Measurements from ENCODE around the gene CDC7. TPM values are rescaled to one million over a fixed set of nuclear protein-coding genes. Genes with fewer than 3 reads are reported as not detected.

CDC7 gene
- total and polyA plus RNA-seq, 2 of the 13 experiments (the other 11 are each of a cell fraction or from before 2014, with no cell fraction given), result 2.5 to 12.6 TPM

DNA sequence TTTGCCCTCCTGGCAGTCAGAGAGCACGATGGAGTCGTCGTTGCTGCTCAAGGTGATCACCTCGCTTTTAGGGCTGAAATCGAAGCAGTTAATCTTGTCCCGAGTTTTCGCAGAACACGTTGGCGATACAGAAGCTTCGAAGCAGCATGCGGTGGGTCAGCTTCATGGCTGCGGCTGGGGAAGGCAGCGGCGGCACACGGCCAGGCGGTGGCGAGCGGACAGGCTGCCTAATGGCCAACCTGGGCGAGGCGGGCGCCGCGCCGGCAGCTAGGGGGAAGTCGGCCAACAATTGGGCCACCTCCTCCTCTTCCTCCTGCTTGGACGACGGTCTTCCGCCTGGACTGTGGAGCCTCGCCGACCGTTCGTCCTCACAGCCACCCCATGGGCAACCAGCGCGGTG is 34.8 kb downstream of the CDC7 start:
- no TSS peak for BruUV-seq (replicated peaks)
- Histone ChIP-seq H2AFZ (ENCODE audit: low read length) (no peak overlapping the region), H3K9me3 (ENCODE audit: low read length) (no peaks in the 10 kb centered on the region), H3K79me2 (ENCODE audit: insufficient read depth, low read length) (no peaks in the 10 kb centered on the region), H4K20me1 (ENCODE audit: insufficient read depth, low read length) (no peaks in the 10 kb centered on the region), H3K9ac (ENCODE audit: insufficient read depth, low read depth, low read length) (no peak overlapping the region), H3K36me3 (replicated peaks in 1 of 2; ENCODE audit: control insufficient read depth in 1 of 2, insufficient read depth in 2 of 2, low read length in 2 of 2) (no peaks in the 10 kb centered on the region), H3K4me2 (ENCODE audit: low read depth, low read length) (no peak overlapping the region), H3K27me3 (ENCODE audit: control insufficient read depth in 1 of 2, insufficient read depth in 2 of 2, low read length in 2 of 2) (no peaks in the 10 kb centered on the region), H3K27ac (ENCODE audit: extremely low read length, insufficient read depth, low read length) (no peak overlapping the region), H3K4me1 (ENCODE audit: insufficient read depth, low read length) (no peaks in the 10 kb centered on the region), H3K4me3 (replicated peaks in 1 of 3; ENCODE audit: insufficient read depth in 1 of 3, low read depth in 2 of 3, low read length in 3 of 3) (no peak overlapping the region)
- CTCF ChIA-PET (ENCODE audit: low intra/inter-chr PET ratio, low total read pairs), result no interaction called here
- in situ Hi-C loops (cut with HindIII; ENCODE audit: extremely low pct_ligation_motif_present, low pct_unique_long_range_greater_than_20kb) (no loop called here), intact Hi-C loops (cut with micrococcal nuclease; ENCODE audit: unreplicated experiment) (no loop called here)
- DNase-seq (ENCODE audit: low spot score) (no peak), ATAC-seq (no peak), FAIRE-seq (no peak)
- 88% methylated on average over 20 of the region's 34 CpGs for WGBS (ENCODE audit: low lambda C conversion rate)
- POLR2A ChIA-PET, result no interaction called here
- TF ChIP-seq LCORL (IDR thresholded peaks at IDR 0.05), result no peak
- TF ChIP-seq LCORL (CRISPR knock-in tag; IDR thresholded peaks at IDR 0.05), result no peak
- TF ChIP-seq PRMT3 (CRISPR knock-in tag; IDR thresholded peaks at IDR 0.05; ENCODE audit: borderline replicate concordance, low read depth), result no peak
- no peak for TF ChIP-seq ZFY (CRISPR knock-in tag; IDR thresholded peaks at IDR 0.05)
- TF ChIP-seq GLI4 (CRISPR knock-in tag; IDR thresholded peaks at IDR 0.05; ENCODE audit: borderline replicate concordance), result no peak

DNA sequence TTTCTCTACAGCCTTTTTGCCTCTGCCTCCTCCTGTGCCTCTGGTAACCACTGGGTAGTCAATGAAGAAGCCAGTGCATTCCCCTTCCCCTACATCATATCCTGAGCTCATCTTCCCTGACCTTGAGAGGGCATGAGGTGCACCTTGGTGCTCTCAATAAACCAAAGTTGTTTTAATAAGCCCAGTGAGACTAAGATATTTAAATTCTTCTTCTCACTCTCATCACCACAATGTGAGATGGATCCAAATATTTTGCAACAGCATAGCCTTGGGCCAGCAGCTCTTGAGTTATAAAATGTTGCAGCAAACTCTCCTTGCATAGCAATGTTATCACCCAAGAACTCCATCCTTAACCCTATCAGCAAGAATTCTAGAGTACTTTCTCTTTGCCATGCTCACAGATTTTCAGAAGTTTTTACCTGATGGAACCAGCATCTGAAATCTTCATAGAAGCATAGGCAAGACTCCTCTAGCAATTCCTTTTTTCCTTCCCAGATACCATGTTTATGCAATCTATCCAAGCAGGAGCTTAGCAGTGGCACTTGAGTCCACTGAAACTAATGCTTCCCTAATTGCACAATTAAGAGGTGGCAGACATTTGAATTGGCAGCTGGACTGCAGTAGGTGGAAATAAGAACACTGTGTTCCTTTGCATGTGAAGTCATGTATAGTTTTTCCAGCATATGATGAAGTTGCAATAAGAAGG is 36.8 kb downstream of the CDC7 start:
- Histone ChIP-seq H3K4me1 (ENCODE audit: insufficient read depth, low read length) (no peaks in the 10 kb centered on the region), H3K9ac (ENCODE audit: insufficient read depth, low read depth, low read length) (no peak overlapping the region), H3K4me3 (replicated peaks in 1 of 3; ENCODE audit: insufficient read depth in 1 of 3, low read depth in 2 of 3, low read length in 3 of 3) (no peak overlapping the region), H3K36me3 (replicated peaks in 1 of 2; ENCODE audit: control insufficient read depth in 1 of 2, insufficient read depth in 2 of 2, low read length in 2 of 2) (no peaks in the 10 kb centered on the region), H3K79me2 (ENCODE audit: insufficient read depth, low read length) (no peaks in the 10 kb centered on the region), H3K27ac (ENCODE audit: extremely low read length, insufficient read depth, low read length) (no peak overlapping the region), H3K9me3 (ENCODE audit: low read length) (no peaks in the 10 kb centered on the region), H4K20me1 (ENCODE audit: insufficient read depth, low read length) (no peaks in the 10 kb centered on the region), H2AFZ (ENCODE audit: low read length) (no peak overlapping the region), H3K27me3 (ENCODE audit: control insufficient read depth in 1 of 2, insufficient read depth in 2 of 2, low read length in 2 of 2) (no peaks in the 10 kb centered on the region), H3K4me2 (ENCODE audit: low read depth, low read length) (no peak overlapping the region)
- in situ Hi-C loops (cut with HindIII; ENCODE audit: extremely low pct_ligation_motif_present, low pct_unique_long_range_greater_than_20kb), result no loop called here
- intact Hi-C loops (cut with micrococcal nuclease; ENCODE audit: unreplicated experiment), result no loop called here
- POLR2A ChIA-PET, result no interaction called here
- FAIRE-seq (no peak), DNase-seq (ENCODE audit: low spot score) (no peak), ATAC-seq (no peak)
- no peak for TF ChIP-seq MED1 (CRISPR knock-in tag; IDR thresholded peaks at IDR 0.05)
- TF ChIP-seq RARG (CRISPR knock-in tag; IDR thresholded peaks at IDR 0.05; ENCODE audit: low read depth), result no peak
- no peak for TF ChIP-seq ZNF773 (CRISPR knock-in tag; IDR thresholded peaks at IDR 0.05; ENCODE audit: borderline replicate concordance)
- TF ChIP-seq, protein P1, sequence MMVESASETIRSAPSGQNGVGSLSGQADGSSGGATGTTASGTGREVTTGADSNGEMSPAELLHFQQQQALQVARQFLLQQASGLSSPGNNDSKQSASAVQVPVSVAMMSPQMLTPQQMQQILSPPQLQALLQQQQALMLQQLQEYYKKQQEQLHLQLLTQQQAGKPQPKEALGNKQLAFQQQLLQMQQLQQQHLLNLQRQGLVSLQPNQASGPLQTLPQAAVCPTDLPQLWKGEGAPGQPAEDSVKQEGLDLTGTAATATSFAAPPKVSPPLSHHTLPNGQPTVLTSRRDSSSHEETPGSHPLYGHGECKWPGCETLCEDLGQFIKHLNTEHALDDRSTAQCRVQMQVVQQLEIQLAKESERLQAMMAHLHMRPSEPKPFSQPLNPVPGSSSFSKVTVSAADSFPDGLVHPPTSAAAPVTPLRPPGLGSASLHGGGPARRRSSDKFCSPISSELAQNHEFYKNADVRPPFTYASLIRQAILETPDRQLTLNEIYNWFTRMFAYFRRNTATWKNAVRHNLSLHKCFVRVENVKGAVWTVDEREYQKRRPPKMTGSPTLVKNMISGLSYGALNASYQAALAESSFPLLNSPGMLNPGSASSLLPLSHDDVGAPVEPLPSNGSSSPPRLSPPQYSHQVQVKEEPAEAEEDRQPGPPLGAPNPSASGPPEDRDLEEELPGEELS (CRISPR knock-in tag; IDR thresholded peaks at IDR 0.05), result no peak
- no peak for TF ChIP-seq ATF7-NPFF (CRISPR knock-in tag; IDR thresholded peaks at IDR 0.05; ENCODE audit: low read depth)
- no TSS peak for BruUV-seq (replicated peaks)
- CTCF ChIA-PET (ENCODE audit: low intra/inter-chr PET ratio, low total read pairs), result no interaction called here

Data from HepG2 (cell line).